PC-9 (cell line): Measurements from ENCODE around the gene FGD4.

Experiments
- CTCF ChIP-seq: fragments of 200-600 bp; sonication (generic); conservative IDR thresholded peaks from 2 replicates; pipeline ENCODE4 v1.6.1; 2017; ENCODE audit warnings: mixed run types, antibody characterized with exemption, mild to moderate bottlenecking, moderate library complexity
- EZH2 ChIP-seq: fragments of 200-600 bp; sonication (generic); IDR thresholded peaks from 2 replicates; pipeline ENCODE4 v1.8.0; 2017; ENCODE audit warnings: antibody characterized with exemption, low read depth

- TF ChIP-seq EZH2 (no peak), CTCF (no peak)
Observed at GRCh38 chr12:32490801-32491200, 91.4 kb downstream of the FGD4 start.
